Measurements from ENCODE around the gene LCN15.

The LCN15 gene

GRCh38 chr9:136740069-136740468 lies 24.2 kb downstream of the LCN15 start:
- DNase-seq (ENCODE audit: extremely low read depth, low read depth): no peak
- no peak for TF ChIP-seq CTCF (IDR thresholded peaks at IDR 0.05; ENCODE audit: low read depth, low read length)

- DNase-seq (ENCODE audit: extremely low read depth, low read depth): no peak
- no peak for TF ChIP-seq CTCF (IDR thresholded peaks at IDR 0.05; ENCODE audit: low read depth, low read length)
Measured at GRCh38 chr9:136739509-136739908, 24.8 kb downstream of the LCN15 start.

GRCh38 chr9:136738960-136739359 lies 25.4 kb downstream of the LCN15 start:
- TF ChIP-seq CTCF (IDR thresholded peaks at IDR 0.05; ENCODE audit: low read depth, low read length): no peak
- no peak for DNase-seq (ENCODE audit: extremely low read depth, low read depth)

GRCh38 chr9:136735812-136736480 lies 28.4 kb downstream of the LCN15 start:
- TF ChIP-seq CTCF (IDR thresholded peaks at IDR 0.05; ENCODE audit: low read depth, low read length): no peak
- DNase-seq (ENCODE audit: extremely low read depth, low read depth): no peak

- DNase-seq (ENCODE audit: extremely low read depth, low read depth): no peak
- TF ChIP-seq CTCF (IDR thresholded peaks at IDR 0.05; ENCODE audit: low read depth, low read length): no peak
Measured at GRCh38 chr9:136734837-136735496, 29.4 kb downstream of the LCN15 start.

GRCh38 chr9:136733611-136734010 lies 30.7 kb downstream of the LCN15 start:
- no peak for TF ChIP-seq CTCF (IDR thresholded peaks at IDR 0.05; ENCODE audit: low read depth, low read length)
- DNase-seq (ENCODE audit: extremely low read depth, low read depth): no peak

- no peak for DNase-seq (ENCODE audit: extremely low read depth, low read depth)
- no peak for TF ChIP-seq CTCF (IDR thresholded peaks at IDR 0.05; ENCODE audit: low read depth, low read length)
Measured at GRCh38 chr9:136732444-136733178, 31.7 kb downstream of the LCN15 start.
